GM23338 (cell line): ENCODE measurements around the gene SND1. TPM values are rescaled to one million over a fixed set of nuclear protein-coding genes. Genes with fewer than 3 reads are reported as not detected.

Experiments used
- ATAC-seq: fragments of 200-7000 bp; cut with Tn5 transposase; 3 replicates; pipeline ENCODE4 v1.9.1; 2020
- DNase-seq: peaks from one replicate; pipeline ENCODE4 v3.0.0-alpha.2; 2015; ENCODE audit warnings: low spot score
- H2AFZ ChIP-seq: fragments of 200-600 bp; sonication (generic); 2 replicates; pipeline ENCODE4 v1.8.0; 2016; ENCODE audit warnings: antibody characterized with exemption, mild to moderate bottlenecking, moderate library complexity
- H3F3A ChIP-seq: fragments of 200-600 bp; sonication (generic); replicated peaks from 2 replicates; pipeline ENCODE4 v1.8.0; 2017; ENCODE audit warnings: antibody characterized with exemption, mixed run types, low read depth
- H3K27ac ChIP-seq: fragments of 200-600 bp; sonication (generic); 2 replicates; pipeline ENCODE4 v1.6.1; 2016; ENCODE audit warnings: low read depth
- H3K27me3 ChIP-seq: fragments of 200-600 bp; sonication (generic); 2 replicates; pipeline ENCODE4 v1.8.0; 2016; ENCODE audit warnings: mild to moderate bottlenecking, mixed run types, moderate library complexity; ENCODE audit not compliant: insufficient read depth
- H3K36me3 ChIP-seq: fragments of 200-600 bp; sonication (generic); 2 replicates; pipeline ENCODE4 v1.8.0; 2016; ENCODE audit warnings: mild to moderate bottlenecking; ENCODE audit not compliant: insufficient read depth
- H3K4me1 ChIP-seq: fragments of 200-600 bp; sonication (generic); 2 replicates; pipeline ENCODE4 v1.8.0; 2016; ENCODE audit warnings: mild to moderate bottlenecking, moderate library complexity; ENCODE audit not compliant: insufficient read depth
- H3K4me2 ChIP-seq: fragments of 200-600 bp; sonication (generic); 2 replicates; pipeline ENCODE4 v1.7.1; 2017; ENCODE audit warnings: mixed run types
- H3K4me3 ChIP-seq: fragments of 200-600 bp; sonication (generic); 2 replicates; pipeline ENCODE4 v1.6.1; 2016; ENCODE audit warnings: mixed run types
- H3K79me2 ChIP-seq: fragments of 200-600 bp; sonication (generic); replicated peaks from 2 replicates; pipeline ENCODE4 v1.8.0; 2017; ENCODE audit warnings: mild to moderate bottlenecking; ENCODE audit not compliant: insufficient read depth
- H3K9me2 ChIP-seq: fragments of 200-600 bp; sonication (generic); 2 replicates; pipeline ENCODE4 v1.8.0; 2017; ENCODE audit not compliant: insufficient read depth
- H4K20me1 ChIP-seq: fragments of 200-600 bp; sonication (generic); replicated peaks from 2 replicates; pipeline ENCODE4 v1.8.0; 2017; ENCODE audit warnings: mild to moderate bottlenecking; ENCODE audit not compliant: insufficient read depth
- H3K27ac Mint-ChIP-seq: 2 replicates; pipeline ENCODE4 v1.8.0; 2020; ENCODE audit warnings: inconsistent platforms, mild to moderate bottlenecking, moderate library complexity, mixed read lengths
- H3K27me3 Mint-ChIP-seq: 3 replicates; pipeline ENCODE4 v1.8.0; 2022; ENCODE audit warnings: low read depth, mild to moderate bottlenecking, moderate library complexity, mixed read lengths, inconsistent platforms; ENCODE audit not compliant: insufficient read depth, poor library complexity
- H3K36me3 Mint-ChIP-seq: 3 replicates; pipeline ENCODE4 v1.8.0; 2021; ENCODE audit warnings: low read depth, mild to moderate bottlenecking, inconsistent platforms, moderate library complexity, mixed read lengths
- H3K4me1 Mint-ChIP-seq: 3 replicates; pipeline ENCODE4 v1.8.0; 2020; ENCODE audit warnings: mild to moderate bottlenecking, inconsistent platforms, mixed read lengths
- H3K4me3 Mint-ChIP-seq: 3 replicates; pipeline ENCODE4 v1.8.0; 2021; ENCODE audit warnings: moderate library complexity, mild to moderate bottlenecking, inconsistent platforms, mixed read lengths
- H3K9me3 Mint-ChIP-seq: 3 replicates; pipeline ENCODE4 v1.8.0; 2020; ENCODE audit warnings: moderate library complexity, mild to moderate bottlenecking, inconsistent platforms, mixed read lengths
- CREB1 ChIP-seq: fragments of 250-450 bp; sonication (Bioruptor Pico); IDR thresholded peaks from 2 replicates; pipeline ENCODE4 v1.5.0; 2020; ENCODE audit warnings: low read depth, mild to moderate bottlenecking, moderate library complexity
- CTCF ChIP-seq, 2 experiments: fragments of 200-600 bp in 1 of 2; sonication (generic) in 1 of 2; conservative IDR thresholded peaks; 2 replicates each; pipeline versions ENCODE4 v1.5.1 to v1.6.1; 2016 to 2017; ENCODE audit warnings: antibody characterized with exemption in 2 of 2, low read depth in 2 of 2, mild to moderate bottlenecking in 2 of 2, moderate library complexity in 1 of 2
- EZH2 ChIP-seq: fragments of 200-600 bp; sonication (generic); IDR thresholded peaks from one replicate; pipeline ENCODE4 v1.8.0; 2017; ENCODE audit warnings: antibody characterized with exemption, mild to moderate bottlenecking, low read depth; ENCODE audit not compliant: unreplicated experiment
- EZH2phosphoT487 ChIP-seq: fragments of 200-600 bp; sonication (generic); IDR thresholded peaks from one replicate; pipeline ENCODE4 v1.8.1; 2018; ENCODE audit warnings: antibody characterized with exemption; ENCODE audit not compliant: unreplicated experiment
- NANOG ChIP-seq: IDR thresholded peaks from 2 replicates; pipeline ENCODE4 v1.6.1; 2016; ENCODE audit warnings: antibody characterized with exemption, borderline replicate concordance
- POLR2AphosphoS5 ChIP-seq: IDR thresholded peaks from 2 replicates; pipeline ENCODE4 v1.6.1; 2016; ENCODE audit warnings: antibody characterized with exemption, low read depth
- REST ChIP-seq: IDR thresholded peaks from one replicate; pipeline ENCODE4 v1.6.1; 2018; ENCODE audit warnings: antibody characterized with exemption; ENCODE audit not compliant: unreplicated experiment
- STAT1 ChIP-seq: IDR thresholded peaks from one replicate; pipeline ENCODE4 v1.6.1; 2016; ENCODE audit warnings: antibody characterized with exemption; ENCODE audit not compliant: unreplicated experiment
- ZNF462 ChIP-seq: fragments of 250-450 bp; sonication (Bioruptor Pico); IDR thresholded peaks from 2 replicates; pipeline ENCODE4 v1.5.0; 2020; ENCODE audit warnings: mild to moderate bottlenecking, moderate library complexity
- polyA plus RNA-seq: library from polyadenylated mRNA; unstranded; fragments of >200 nt; fragmentation: Nextera tagmentation; extraction: Ambion mirVana; gene quantifications from 2 replicates; pipeline ENCODE4 v1.2.1, GENCODE V29; 2016
- total RNA-seq: library from RNA; depleted of rRNA; stranded (reverse); fragments of >200 nt; shearing (Covaris generic); gene quantifications from 2 replicates; pipeline ENCODE4 v1.2.3, GENCODE V29; 2014
- TF ChIP-seq, protein P1 (sequence below): IDR thresholded peaks from 2 replicates; pipeline ENCODE4 v1.6.1; 2016; ENCODE audit warnings: antibody characterized with exemption

SND1 gene
- total and polyA plus RNA-seq, 2 experiments from 2014 or later: 107 to 254 TPM

DNA sequence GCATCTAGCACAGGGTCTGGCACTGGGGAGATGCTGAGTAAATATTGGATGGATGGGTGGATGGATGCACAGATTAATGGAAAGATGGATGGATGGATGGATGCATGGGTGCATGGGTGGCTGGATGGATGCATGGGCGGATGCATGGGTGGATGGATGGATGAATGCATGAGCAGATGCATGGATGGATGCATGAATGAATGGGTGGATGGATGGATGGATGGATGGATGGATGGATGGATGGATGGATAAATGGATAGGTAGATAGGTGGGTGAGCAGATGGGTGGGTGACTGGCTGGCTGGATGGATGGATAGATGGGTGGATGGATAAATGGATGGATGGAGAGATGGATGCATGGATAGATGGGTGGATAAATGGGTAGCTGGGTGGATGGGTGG, 39.7 kb upstream of the SND1 start:
- Mint-ChIP-seq H3K4me1 (peaks cover 3% of the 10 kb centered on the region; the same call in 1 of the 3 replicates), H3K27me3 (peaks cover 10% of the 10 kb centered on the region), H3K36me3 (peaks cover 6% of the 10 kb centered on the region), H3K27ac (no peak overlapping the region), H3K9me3 (peaks cover 17% of the 10 kb centered on the region), H3K4me3 (no peak overlapping the region)
- no peaks in the 10 kb centered on the region for H3K79me2 ChIP-seq
- no peaks in the 10 kb centered on the region for H4K20me1 ChIP-seq
- TF ChIP-seq CTCF (conservative IDR thresholded peaks at IDR 0.05; ENCODE audit: low read depth in 2 of 2): no peak
- no peak overlapping the region for H2AFZ ChIP-seq
- no peak for ATAC-seq
- H3K36me3 ChIP-seq: no peaks in the 10 kb centered on the region
- no peaks in the 10 kb centered on the region for H3K4me1 ChIP-seq
- H3K4me3 ChIP-seq: no peak overlapping the region
- H3K9me2 ChIP-seq: peaks cover 8% of the 10 kb centered on the region; the same call in 1 of the 2 replicates
- no peak for DNase-seq
- H3K27ac ChIP-seq: no peak overlapping the region
- no peaks in the 10 kb centered on the region for H3F3A ChIP-seq
- H3K27me3 ChIP-seq: peaks cover 21% of the 10 kb centered on the region
- no peak overlapping the region for H3K4me2 ChIP-seq

DNA sequence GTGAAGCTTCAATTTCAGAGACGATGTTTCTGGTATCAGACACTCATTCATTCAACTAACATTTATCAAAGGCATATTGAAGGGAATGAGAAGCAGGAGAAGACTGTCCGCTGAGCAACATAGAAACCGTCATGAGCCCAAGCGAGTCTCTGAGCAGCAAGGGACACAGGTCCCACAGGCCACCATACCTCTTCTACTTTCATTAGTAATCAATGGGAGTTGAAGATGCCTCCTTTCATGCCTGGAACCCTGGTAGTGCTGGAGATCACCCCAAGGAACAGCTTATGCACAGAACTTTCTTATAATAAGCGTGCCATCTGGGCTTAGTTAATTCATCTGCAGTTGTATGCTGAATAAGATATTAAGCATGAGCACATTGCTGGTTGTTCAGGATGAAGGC, 35.3 kb upstream of the SND1 start:
- H3K4me1 Mint-ChIP-seq: peaks cover 17% of the 10 kb centered on the region
- no peaks in the 10 kb centered on the region; the same call in 2 of the 3 replicates for H3K36me3 Mint-ChIP-seq
- no peak overlapping the region for H3K27ac Mint-ChIP-seq
- Histone ChIP-seq H4K20me1 (no peaks in the 10 kb centered on the region), H3K4me2 (no peak overlapping the region), H3K27ac (no peak overlapping the region), H3K36me3 (no peaks in the 10 kb centered on the region), H3F3A (no peaks in the 10 kb centered on the region), H3K4me1 (no peaks in the 10 kb centered on the region; the same call in 1 of the 2 replicates), H3K79me2 (no peaks in the 10 kb centered on the region), H2AFZ (no peak overlapping the region), H3K4me3 (no peak overlapping the region), H3K9me2 (peaks cover 6% of the 10 kb centered on the region; the same call in 1 of the 2 replicates), H3K27me3 (peaks cover 59% of the 10 kb centered on the region)
- no peak overlapping the region for H3K4me3 Mint-ChIP-seq
- no peak for ATAC-seq
- peaks cover 47% of the 10 kb centered on the region for H3K27me3 Mint-ChIP-seq
- no peak for DNase-seq
- H3K9me3 Mint-ChIP-seq: no peaks in the 10 kb centered on the region
- TF ChIP-seq REST (no peak), EZH2 (no peak), NANOG (no peak), STAT1 (no peak), EZH2phosphoT487 (no peak), POLR2AphosphoS5 (no peak), CREB1 (no peak), ZNF462 (CRISPR knock-in tag) (no peak)
- TF ChIP-seq, protein P1, sequence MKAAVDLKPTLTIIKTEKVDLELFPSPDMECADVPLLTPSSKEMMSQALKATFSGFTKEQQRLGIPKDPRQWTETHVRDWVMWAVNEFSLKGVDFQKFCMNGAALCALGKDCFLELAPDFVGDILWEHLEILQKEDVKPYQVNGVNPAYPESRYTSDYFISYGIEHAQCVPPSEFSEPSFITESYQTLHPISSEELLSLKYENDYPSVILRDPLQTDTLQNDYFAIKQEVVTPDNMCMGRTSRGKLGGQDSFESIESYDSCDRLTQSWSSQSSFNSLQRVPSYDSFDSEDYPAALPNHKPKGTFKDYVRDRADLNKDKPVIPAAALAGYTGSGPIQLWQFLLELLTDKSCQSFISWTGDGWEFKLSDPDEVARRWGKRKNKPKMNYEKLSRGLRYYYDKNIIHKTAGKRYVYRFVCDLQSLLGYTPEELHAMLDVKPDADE: no peak
